Glomerular endothelial cell (primary cell): ENCODE data around the gene STIM2. TPM values are rescaled to one million over a fixed set of nuclear protein-coding genes. Genes with fewer than 3 reads are reported as not detected.
"Not testable (repeated sequence)": the region's sequence is repeated elsewhere in the genome, so short reads cannot be mapped to it uniquely, and the experiment has no call there.

ENCODE experiments used
- DNase-seq: peaks from one replicate; pipeline ENCODE4 v3.0.0-alpha.2; 2011; ENCODE audit warnings: low read depth, low spot score; ENCODE audit errors: extremely low read depth
- total RNA-seq: library from RNA; depleted of rRNA; stranded (reverse); fragments of >200 nt; gene quantifications from 2 replicates; pipeline ENCODE4 v1.2.3, GENCODE V29; 2015

The STIM2 gene
- 10.2 and 12.2 TPM in 2 replicates for total RNA-seq

- peak; percentile 72 for DNase-seq
Measured at GRCh38 chr4:26860157-26860921, at the start of gene STIM2. TSS of gene STIM2 (plus strand) at chr4:26860841.

GRCh38 chr4:26811571-26811970, 49.1 kb upstream of the STIM2 start:
- DNase-seq = not testable (repeated sequence)

GRCh38 chr4:26812049-26812714, 48.5 kb upstream of the STIM2 start:
- no peak for DNase-seq

- DNase-seq = no peak
Measured at GRCh38 chr4:26813698-26814097, 46.9 kb upstream of the STIM2 start.

- no peak for DNase-seq
Measured at GRCh38 chr4:26815199-26815598, 45.4 kb upstream of the STIM2 start.

- DNase-seq = no peak
Measured at GRCh38 chr4:26815706-26816105, 44.9 kb upstream of the STIM2 start.

GRCh38 chr4:26819026-26819425, 41.6 kb upstream of the STIM2 start:
- DNase-seq = no peak

- DNase-seq = no peak
Measured at GRCh38 chr4:26819478-26820095, 41.1 kb upstream of the STIM2 start.

GRCh38 chr4:26820346-26820745, 40.3 kb upstream of the STIM2 start:
- no peak for DNase-seq

GRCh38 chr4:26821031-26821430, 39.6 kb upstream of the STIM2 start:
- no peak for DNase-seq

GRCh38 chr4:26821677-26822503, 38.8 kb upstream of the STIM2 start:
- DNase-seq = no peak

GRCh38 chr4:26822546-26822945, 38.1 kb upstream of the STIM2 start:
- DNase-seq = no peak

GRCh38 chr4:26822974-26823373, 37.7 kb upstream of the STIM2 start:
- DNase-seq = not testable (repeated sequence)

GRCh38 chr4:26823583-26823982, 37.1 kb upstream of the STIM2 start:
- no peak for DNase-seq

GRCh38 chr4:26824667-26825066, 36.0 kb upstream of the STIM2 start:
- DNase-seq = no peak

- DNase-seq = no peak
Measured at GRCh38 chr4:26826721-26827120, 33.9 kb upstream of the STIM2 start.

- not testable (repeated sequence) for DNase-seq
Measured at GRCh38 chr4:26827336-26827735, 33.3 kb upstream of the STIM2 start.

GRCh38 chr4:26827798-26828197, 32.8 kb upstream of the STIM2 start:
- DNase-seq = no peak

GRCh38 chr4:26829018-26829417, 31.6 kb upstream of the STIM2 start:
- no peak for DNase-seq

GRCh38 chr4:26830033-26830432, 30.6 kb upstream of the STIM2 start:
- no peak for DNase-seq

- DNase-seq = no peak
Measured at GRCh38 chr4:26830701-26831100, 29.9 kb upstream of the STIM2 start.
